ENCODE measurements around the gene HOXD8.

Gene HOXD8

DNA sequence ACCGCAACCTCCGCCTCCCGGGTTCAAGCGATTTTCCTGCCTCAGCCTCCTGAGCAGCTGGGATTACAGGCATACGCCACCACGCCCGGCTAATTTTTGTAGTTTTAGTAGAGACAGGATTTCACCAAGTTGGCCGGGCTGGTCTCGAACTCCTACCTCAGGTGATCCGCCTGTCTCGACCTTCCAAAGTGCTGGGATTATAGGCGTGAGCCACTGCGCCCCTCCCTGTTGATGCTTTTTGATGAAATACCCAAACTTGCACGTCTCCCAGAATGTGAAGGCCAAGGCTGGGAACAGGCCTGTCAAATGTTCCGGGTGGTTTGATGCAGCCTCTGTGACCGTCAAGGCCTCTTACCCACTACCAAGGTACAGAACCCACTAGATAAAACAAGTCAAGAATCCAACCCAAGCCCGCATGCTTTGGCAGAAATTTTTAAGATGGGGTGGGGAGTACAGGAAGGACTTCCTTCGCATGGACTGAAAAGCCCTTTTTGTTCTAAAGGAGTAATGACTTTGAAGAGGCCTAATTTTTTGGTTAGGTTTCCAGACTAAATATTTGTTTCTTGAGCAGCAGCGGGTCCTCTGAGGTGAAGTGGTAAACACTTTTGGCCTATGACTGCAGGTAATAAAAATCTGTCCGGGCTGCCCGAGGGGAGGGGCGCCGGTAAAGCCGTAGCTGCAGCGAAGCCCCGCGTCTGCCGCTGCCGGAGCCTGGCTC is 42.0 kb upstream of the HOXD8 start:
- TF ChIP-seq, protein P1, sequence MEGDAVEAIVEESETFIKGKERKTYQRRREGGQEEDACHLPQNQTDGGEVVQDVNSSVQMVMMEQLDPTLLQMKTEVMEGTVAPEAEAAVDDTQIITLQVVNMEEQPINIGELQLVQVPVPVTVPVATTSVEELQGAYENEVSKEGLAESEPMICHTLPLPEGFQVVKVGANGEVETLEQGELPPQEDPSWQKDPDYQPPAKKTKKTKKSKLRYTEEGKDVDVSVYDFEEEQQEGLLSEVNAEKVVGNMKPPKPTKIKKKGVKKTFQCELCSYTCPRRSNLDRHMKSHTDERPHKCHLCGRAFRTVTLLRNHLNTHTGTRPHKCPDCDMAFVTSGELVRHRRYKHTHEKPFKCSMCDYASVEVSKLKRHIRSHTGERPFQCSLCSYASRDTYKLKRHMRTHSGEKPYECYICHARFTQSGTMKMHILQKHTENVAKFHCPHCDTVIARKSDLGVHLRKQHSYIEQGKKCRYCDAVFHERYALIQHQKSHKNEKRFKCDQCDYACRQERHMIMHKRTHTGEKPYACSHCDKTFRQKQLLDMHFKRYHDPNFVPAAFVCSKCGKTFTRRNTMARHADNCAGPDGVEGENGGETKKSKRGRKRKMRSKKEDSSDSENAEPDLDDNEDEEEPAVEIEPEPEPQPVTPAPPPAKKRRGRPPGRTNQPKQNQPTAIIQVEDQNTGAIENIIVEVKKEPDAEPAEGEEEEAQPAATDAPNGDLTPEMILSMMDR (IDR thresholded peaks at IDR 0.05; ENCODE audit: insufficient read depth, low read depth, low read length, missing control alignments), result no peak
- no peak overlapping the region for H3K4me3 ChIP-seq (ENCODE audit: low read depth, low read length)
- no peak for DNase-seq (ENCODE audit: low read depth)

DNA sequence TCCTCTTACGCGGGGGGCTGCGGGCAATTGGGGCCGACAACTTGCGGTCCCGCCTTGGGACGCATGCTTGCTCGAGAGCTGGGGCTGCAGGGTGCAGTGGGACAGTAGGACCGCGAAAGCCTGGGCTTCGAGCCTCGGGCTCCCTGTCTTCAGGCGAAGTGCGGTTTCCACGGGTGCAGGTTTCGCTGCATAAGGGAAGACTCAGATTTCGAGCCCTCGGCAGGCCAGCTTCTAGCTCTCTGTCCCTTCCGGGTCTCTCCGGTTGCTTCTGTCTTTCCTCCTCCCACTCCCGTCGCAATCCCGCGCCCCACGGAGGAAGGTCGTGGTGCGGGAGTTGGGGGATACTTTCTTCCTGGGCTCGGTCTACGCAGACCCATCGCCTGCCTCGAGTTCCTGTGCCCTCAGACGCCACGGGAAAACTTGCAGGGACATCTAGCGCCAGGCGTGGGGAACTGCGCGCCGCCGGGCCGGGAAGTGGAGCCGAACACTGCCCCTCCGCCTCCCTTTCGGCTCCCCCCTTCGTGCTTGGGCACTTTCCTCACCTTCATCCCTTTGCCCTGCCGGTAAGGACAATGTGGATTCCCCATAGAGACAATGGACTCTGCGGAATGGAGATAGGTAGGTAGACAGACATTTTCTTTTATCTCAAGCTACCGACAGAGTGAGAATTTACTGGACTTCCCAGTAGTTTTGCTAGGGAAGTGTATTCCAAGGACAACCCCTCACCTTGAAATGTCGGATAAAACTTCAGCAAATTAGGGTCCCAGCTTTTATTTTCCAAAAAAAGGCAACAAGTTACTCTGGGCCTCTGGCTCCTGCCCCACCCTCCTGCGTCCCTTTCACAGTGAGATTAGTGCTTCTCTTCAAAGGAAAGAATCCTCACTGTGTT is 41.2 kb upstream of the HOXD8 start:
- H3K4me3 ChIP-seq (ENCODE audit: low read depth, low read length), result no peak overlapping the region
- peak; percentile 42 for DNase-seq (ENCODE audit: low read depth)
- TF ChIP-seq, protein P1 (IDR thresholded peaks at IDR 0.05; ENCODE audit: insufficient read depth, low read depth, low read length, missing control alignments), result peak; percentile 66

DNA sequence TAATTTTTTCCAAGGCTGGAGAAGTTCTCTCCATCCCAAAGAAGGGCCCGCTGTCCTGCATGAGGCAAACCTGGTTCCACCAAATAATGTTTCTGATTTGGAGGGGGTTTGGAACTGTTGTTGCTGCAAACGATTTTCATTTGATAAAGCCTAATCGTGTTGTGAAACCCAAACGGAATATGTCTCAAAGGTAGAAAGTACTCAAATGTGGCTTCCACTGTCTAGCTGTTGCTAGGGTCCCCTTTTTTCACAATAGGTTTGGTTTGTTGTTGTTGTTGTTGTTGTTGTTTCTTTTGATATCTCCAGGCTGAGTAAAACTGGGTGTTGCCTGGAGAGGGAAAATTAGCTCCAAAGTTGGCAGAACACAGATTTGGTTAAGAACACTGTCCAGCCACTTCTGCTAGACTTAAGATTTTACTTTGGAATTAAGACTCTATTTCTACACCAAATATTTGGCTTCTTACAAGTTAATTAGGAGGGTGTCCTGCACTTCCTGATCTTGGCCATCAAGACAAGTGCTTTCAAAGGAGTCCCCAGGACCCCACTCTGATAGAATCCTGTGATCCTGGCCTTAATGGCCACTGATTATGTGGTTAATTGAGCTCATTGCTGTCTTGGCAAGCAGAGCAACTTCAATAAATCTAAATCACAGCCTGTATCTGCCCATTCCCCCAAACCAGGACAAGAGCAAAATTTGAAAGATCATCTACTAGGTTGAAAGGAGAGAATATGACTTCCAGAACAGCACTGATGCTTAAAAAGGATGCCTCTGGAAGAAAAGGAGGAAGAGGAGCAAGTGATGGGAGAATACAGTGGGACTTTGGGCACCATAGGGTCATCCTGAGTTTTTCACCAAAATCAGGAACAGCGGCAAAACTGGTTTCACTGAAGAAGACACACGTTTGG is 40.3 kb upstream of the HOXD8 start:
- no peak overlapping the region for H3K4me3 ChIP-seq (ENCODE audit: low read depth, low read length)
- TF ChIP-seq, protein P1 (IDR thresholded peaks at IDR 0.05; ENCODE audit: insufficient read depth, low read depth, low read length, missing control alignments), result no peak
- DNase-seq (ENCODE audit: low read depth), result no peak

DNA sequence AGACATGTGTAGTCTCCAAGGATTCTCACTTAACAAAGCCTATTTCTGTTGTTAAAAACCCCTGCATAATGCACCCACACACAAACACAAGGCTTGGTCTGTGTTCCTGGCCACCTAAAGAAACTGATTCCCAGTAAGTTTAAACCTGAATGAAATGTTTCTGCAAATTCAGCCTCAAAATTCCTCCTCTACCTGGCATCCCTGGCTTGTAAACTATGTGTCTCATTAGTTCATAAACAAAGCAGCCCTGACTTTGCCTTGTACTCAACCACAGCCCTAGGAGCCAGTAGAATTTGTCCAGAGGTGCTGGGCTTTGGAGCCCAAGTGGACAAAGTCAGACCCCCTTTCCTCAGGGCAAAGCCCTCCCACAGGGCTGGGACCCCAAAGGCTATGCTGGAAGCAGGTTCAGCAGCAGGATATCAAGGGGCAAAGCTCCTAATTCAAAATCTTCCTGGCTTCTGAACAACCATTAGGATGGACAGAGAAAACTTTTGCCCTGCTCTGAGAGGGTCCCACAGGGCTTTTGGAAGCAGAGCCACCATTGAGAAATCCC is 39.6 kb upstream of the HOXD8 start:
- no peak for DNase-seq (ENCODE audit: low read depth)
- no peak overlapping the region for H3K4me3 ChIP-seq (ENCODE audit: low read depth, low read length)
- TF ChIP-seq, protein P1 (IDR thresholded peaks at IDR 0.05; ENCODE audit: insufficient read depth, low read depth, low read length, missing control alignments), result no peak

DNA sequence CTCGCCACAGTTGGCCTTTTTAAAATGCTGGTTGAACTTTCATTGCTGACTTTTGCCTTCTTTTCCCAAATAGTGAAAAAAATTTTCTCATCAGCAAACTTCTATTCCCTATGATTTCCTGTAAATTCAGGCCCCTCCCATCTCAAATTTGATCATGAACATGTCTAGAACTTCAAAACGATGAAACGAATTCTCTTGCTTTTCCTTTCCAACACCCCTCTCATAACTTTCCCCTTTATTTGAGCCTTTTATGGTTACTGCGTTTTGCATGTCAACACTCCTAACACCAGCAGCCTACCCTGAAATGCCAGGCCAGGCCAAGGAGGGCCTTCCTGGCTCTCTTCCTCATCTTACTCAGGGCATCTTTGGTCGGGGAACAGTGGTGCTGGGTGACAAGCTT is 38.6 kb upstream of the HOXD8 start:
- no peak overlapping the region for H3K4me3 ChIP-seq (ENCODE audit: low read depth, low read length)
- TF ChIP-seq, protein P1 (IDR thresholded peaks at IDR 0.05; ENCODE audit: insufficient read depth, low read depth, low read length, missing control alignments), result no peak
- no peak for DNase-seq (ENCODE audit: low read depth)
